Measurements from ENCODE around the gene TRIM65.

Gene TRIM65

DNA sequence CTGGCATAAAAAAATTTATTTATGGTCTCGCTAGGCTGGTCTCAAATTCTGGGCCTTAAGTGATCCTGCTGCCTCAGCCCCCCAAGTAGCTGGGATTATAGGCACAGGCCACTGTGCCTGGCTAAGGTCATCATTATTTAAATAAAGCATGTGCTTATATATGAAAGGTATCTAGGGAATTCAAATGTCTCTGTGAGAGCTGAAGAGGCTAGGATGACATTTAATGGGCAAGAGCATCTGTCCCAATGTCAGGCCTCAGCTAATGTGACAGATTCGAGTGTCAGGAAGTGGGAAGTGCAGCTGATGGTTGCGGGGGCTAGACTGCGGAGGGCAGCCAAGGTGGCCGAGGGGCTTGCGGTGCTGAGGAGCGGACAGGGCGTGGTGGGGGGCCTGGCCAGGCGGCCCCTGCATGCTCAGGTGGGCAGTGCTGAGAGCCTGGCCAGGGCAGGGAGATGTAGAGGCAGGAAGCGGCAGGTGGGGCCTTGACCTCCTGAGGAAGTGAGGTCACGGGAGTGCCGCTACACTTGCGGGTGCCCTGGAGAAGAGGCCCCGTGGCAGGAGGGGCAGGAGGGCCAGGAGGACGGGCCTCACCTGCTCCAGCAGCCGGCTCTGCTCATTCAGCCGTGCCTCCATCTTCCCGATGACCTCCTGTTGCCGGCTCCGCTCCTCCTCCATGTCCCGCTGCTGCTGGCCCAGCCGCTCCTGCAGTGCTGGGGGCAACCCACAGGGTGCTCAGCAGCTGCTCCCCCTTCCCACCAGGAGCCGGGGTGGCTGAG lies 20.6 kb upstream of the TRIM65 start:
- FAIRE-seq: no peak

DNA sequence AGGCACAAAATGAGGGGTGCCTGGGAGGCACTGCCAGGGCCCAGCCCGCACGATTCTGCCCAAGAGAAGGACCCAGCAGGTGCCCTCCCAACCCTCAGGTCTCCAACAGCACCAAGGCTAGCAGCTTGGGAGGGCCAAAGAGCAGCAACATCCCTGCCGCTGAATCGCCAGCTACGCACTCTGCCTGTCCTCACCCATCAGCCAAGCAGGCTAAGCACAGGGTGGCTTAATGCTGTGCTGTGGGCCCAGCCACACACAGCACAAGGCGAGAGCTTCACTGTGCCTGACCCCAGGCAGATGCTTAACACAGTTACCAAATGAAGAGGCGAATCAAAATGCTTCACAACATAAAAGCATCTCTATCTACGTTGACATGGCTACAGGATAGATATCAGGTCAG lies 18.5 kb upstream of the TRIM65 start:
- no peak for FAIRE-seq

DNA sequence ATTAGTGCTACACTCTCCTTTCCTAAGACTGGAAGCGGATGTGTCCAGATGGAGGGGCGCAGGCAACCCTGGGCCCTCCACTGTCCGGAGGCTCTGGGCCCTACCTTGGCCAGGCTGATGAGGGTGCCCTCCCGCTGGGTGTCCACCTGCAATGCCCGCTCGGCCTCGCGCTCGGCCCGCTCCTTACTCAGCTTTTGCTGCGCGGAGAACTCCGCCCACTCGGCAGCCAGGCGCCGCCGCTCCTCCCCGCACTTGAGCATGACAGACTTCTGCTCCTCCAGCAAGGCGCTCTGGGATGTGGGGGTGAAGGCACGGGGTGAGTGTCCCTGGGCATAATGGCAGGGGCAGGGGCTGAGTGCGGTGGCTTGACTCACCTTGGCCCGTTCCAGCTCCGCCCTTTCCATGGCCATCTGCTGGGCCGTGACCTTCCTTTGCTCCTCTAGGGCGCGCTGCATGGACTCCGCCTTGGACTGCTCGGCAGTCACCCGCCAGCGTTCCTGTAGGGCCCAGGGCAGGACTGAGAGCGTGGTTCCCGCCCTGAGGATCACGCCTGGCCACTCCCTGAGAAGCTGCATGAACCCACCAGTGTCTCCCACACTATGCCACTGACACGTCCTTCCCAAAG lies 18.0 kb upstream of the TRIM65 start:
- FAIRE-seq: no peak

DNA sequence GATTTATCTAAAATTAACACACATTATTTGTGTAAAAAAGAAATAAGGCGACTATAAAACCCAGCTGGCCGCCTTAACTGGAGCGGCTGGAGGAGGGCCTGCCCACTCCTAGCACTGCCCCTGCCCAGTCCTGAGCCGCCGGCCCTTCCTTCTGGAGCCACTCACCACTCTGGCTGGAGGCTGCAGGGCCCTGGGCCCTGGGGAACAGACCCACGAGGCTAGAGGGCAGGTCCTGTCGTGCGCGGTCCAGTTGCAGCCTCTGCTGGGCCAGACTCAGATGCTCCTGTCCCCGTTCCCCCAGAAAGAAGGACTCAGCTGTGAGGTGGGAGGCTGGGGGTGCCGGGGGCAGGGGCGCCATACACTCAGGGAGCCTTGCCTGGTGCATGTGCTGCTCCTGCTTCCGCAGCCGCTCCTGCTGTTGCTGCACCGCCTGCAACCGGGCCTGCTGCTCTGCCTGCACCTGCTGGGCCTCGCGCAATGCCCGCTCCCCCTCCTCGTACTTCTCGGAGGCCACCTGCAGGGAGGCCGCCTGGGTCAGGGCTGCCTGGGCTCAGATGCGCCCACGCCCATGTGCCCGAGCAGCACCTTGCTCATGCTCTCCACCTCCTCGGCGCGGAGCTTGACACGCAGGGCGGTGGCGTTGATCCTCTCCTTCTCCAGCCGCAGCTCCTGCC lies 16.9 kb upstream of the TRIM65 start:
- no peak for FAIRE-seq

DNA sequence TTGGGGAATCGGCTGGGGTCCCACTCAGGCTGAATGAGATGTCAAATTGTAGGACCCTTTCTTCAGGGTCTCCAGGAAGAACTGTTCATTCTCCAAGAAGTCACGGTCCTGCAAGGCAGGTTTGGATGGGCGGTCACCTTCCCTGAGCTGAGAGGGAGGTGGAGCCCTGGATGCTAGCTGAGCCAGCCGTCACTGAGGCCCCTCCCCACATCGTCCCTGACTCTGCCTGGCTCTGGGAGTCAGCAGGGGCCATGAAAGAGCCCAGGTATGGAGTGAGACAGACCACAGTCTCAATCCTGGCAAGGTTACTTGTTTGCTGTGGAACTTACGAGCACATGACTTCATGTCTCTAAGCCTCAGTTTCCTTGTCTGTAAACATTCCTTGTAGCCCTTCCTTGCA lies 13.9 kb upstream of the TRIM65 start:
- no peak for FAIRE-seq

DNA sequence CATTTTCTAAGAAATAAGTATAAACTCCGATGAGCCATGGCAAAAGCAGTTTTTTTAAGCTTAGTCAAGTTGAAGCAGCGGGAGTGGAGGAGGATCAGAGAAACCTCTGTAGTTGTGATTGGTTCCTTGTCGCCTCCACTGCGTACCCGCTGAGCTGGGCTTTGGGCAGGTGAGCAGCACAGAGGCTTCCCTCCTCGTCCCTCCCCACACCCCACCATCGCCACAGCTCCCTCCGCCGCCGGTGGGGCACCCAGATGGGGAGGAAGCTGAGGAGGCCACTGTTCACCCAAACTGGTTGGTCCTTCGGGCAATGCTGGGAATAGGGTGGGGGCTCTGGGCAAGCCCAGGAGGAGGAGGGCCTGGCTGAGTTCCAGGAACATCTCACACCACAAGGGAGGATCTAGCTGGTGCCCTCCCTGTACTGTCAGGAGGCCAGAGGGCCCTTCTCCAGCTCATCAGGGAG lies 13.1 kb upstream of the TRIM65 start:
- no peak for FAIRE-seq

DNA sequence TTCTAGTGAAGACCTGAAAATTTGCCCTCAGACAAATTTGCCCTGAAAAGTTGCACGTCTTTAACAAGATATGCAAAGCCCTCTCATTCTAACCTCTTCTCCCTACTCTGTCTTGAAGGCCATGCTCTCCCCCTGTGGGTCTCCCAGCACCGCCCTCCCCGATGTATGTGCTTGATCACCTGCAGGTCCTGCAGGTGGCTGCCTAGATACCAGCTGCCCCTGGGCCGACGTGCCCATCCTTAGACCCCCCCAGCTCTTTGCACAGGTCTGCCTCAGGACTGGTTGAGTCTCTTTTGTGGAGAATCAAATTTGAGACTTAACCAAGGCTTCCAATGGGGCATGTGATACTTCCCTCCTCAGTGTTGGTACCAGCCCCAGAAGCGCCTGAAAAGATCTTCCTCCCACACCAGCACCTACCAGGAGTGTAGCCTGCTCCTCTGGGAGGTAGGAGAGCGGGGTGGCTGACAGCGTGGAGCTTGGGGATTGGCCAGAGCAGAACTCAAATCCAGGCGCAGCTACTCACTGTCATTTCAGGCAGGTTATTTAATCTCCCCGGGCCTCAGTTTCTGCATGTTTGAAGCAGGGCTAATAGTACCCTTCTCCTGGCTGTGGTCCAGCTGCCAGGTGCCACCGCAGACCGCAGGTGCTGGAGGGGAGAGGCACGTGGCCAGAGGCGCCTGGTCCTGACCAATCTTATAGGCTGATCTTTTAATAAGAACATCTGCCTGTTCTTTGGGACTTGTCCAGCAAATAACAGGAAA lies 12.5 kb upstream of the TRIM65 start:
- no peak for FAIRE-seq

DNA sequence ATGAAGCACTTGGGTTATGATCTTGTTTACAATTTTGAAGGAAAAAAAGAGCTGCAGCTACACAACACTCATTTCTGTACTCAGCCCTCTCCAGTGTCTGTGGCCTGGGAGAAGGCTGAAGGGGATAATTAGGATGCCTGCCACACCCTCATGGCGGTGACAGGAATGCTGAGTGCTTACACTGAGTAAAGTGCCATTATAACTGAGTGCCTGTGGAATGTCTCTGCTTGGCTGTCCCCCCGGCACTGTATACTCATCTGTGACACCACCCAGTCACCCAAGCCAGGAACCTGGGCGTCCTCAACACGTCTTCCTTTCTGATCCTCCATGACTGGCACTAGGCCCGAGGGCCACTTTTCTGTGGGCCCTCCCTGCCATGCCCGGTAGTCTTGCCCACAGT lies 11.4 kb upstream of the TRIM65 start:
- FAIRE-seq: no peak

DNA sequence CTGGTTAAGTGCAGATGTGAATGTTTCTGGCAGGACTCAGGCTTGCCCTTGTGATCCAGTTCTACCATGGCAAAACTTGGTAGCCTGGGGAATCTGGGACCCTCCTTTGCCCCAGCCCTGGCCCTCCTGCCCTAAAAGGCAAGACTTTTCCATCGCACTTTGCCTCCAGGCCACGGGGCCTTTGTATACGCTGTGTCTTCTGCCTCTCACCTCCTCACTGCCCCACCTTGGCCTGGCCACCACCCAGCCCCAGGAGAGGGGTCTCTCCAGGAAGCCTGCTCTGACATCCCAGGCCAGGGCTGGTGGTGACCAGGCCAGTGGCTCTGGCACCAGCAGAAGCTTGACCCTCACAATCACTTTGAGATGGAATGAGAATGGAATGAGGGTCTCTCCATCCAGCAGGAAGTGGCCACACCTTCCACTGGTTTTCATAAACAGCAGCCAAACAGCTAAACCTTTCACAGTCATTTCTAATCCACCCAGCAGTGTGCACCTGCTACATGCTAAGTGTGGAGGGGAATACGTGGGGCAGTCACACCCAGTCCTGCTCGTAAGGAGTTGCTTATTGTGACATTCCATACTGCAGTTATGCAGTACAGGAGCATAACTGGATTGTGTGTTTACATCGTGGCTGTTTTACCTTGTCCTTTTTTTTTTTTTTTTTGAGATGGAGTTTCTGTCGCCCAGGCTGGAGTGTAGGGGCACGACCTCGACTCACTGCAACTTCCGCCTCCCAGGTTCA lies 9.6 kb upstream of the TRIM65 start:
- no peak for FAIRE-seq

DNA sequence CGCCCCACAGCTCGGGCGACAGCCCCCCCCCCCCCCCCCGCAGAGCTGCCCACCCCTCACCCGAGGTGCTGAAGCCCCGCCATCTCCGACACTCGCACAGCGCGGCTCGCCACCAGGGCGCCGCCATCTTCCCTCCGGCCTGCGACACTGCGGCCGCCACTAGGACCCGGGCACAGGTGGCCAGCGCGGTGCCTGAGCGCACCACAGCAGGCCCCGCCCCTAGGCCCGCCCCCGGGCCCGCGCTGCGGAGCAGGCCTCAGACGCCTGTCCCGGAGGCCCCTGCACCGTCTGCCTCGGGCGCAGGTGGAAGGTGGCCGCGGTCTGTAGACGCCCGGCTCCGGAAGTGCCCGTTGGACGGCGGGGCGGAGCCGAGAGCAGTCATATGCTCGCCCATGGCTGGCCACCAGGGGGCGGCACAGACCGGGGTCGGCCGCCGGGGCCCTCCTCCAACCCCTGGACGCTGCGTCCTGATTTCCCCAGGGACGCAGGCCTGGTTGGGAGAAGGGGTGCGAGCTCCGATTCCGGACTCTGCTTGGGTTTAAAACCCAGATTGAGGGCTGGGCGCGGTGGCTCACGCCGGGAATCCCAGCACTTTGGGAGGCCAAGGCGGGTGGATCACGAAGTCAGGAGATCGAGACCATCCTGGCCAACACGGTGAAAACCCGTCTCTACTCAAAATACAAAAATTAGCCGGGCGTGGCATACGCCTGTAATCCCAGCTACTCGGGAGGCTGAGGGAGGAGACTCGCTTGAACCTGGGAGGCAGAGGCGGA lies 8.2 kb upstream of the TRIM65 start, which contains the start of gene MRPL38:
MRPL38 (minus strand) TSS at position 136 of the 773 bp plus-strand sequence; CDS start at position 127, 9 bp downstream.
- FAIRE-seq: no peak

DNA sequence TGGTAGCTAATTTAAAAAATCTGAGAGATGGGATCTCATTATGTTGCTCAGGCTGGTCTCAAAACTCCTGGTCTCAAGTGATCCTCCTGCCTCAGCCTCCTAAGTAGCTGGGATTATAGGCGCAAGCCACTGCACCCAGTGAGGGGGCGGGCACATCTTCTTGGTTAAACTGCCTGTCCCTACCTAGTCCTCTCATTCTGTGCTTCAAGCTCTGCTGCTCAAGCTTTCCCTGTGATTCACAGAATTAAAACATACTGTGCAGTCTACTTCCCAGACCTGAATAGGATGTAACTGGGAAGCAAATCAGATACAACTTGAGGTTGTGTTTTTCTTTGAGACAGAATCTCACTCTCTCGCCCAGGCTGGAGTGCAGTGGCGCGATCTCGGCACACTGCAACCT lies 5.7 kb upstream of the TRIM65 start:
- FAIRE-seq: no peak

DNA sequence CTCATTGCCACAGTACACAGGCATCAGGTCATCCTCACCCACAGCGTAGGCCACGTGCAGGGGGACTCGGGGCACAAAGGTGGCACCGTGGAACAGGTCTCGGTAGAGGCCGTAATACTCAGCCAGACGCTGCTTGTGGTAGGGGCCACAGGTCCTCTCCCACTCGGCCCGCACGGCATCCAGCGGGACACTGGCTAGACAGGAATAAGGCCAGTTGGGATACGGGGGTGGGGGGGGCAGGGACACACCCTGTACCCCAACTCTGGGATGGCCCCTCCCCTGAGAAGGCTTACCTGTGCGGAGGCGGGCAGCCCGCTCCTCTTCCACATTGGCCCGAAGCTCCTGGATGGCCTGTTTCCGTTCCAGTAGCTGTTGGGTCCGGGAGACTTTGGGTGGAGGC lies 5.0 kb upstream of the TRIM65 start:
- no peak for FAIRE-seq

DNA sequence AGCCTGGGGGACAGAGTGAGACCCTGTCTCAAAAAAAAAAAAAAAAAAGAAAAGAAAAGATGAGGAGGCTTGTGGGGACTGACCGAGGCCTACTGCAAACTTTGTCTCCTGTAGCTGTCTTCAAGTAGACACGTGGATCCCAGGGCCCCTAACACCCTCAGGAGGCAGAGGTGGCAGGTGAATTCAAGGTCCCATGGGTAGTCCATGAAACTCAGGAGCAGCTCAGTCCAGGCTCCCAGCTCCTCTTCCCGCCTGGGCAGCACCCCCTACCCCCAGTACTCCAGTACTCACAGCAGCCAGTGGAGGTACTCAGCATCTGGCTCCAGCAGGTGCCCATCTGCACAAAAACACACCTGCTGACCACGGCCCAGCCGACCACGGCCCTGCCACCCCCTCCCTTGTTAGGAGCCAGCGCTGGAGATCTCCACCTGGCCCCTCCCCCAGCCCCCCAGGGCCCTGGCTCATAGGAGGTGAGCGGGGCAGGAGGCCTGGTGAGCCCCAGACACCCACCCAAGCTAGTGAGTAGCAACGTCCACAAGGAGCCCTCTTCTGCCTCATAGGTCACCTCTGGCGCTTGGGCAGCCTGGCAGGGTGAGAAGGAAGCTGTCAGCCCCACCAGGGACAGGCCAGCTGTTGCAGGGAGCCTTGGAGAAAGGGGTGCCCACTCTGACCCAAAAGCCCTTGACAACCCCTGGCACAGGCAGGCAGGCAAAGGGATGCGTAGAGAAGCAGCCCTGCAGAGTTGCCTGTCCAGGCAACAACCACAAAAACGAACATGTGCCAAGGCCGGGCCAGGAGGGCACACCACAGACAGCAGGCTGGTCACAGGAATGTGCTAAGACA lies 4.2 kb upstream of the TRIM65 start:
- no peak for FAIRE-seq

DNA sequence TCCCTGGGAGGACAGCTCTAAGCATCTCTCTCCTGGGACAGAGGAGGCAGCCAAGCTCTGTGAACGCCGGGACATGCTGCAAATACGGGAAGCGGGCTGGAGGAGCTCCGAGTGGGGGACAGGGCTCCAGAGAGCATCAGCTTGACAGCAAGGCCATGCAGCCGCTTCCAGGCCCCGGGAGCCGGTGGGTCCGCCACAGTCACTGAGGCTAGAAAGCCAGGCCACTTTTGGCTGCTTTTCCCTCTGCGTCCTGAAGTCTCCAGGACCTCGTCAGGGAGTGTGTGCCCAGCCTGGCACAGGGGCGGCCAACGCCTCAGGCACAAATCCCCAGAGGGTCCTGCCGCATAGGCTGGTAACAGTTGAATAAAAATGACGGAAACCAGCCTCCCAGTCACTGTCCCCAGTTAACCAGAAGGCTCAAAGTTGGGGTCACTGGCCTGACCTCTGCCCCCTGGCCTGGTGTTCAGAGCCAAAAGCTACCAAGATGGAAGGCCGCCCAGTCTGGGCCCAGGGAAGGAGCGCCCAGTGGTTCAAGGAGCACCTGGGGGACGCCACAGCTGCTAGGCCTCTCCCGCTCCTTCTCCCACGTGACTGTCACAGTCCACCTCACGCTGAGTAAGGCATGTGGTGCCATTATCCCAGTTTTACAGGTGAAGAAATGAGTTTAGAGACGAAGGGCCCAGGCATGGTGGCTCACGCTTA lies 3.2 kb upstream of the TRIM65 start:
- FAIRE-seq: no peak

DNA sequence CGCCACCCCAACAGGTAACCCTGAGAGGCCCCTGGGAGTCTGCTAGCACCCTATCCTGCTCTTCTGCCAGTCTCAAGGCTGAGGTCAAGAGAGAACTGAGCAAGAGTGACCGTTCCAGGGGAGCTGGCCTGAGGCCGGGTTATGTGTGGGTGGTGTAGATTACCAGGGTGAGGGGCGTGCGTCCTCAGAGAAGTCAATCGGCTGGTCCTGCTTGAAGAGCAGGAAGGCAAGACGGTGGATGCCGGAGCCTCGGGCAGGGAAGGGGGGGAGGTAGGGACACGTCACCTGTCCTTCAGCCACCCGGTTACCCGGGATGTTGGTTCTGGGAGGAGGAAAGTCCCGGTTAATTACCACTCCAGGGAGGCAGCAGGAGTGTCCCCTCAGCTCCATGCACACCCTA lies 2.6 kb upstream of the TRIM65 start:
- FAIRE-seq: no peak

DNA sequence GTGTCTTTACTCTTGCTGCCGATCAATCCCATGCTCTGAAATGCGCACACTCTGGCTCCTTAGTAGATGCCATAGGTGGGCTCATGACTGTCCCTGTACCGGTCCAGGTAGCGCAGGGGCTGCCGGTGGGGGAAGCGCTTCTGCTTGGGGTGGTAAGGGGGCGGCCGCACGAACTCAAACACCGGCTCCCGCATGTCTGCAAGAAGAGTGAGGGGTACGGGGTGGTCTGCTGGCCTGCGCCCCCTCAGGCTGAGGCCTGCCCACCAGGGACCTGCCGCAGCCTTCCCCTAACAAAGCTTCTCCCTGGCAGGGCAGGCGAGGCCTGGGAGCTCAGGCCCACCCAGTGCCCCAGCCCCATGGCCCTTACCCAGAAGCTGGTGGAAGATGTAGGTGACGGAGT lies 2.0 kb upstream of the TRIM65 start:
- FAIRE-seq: no peak

DNA sequence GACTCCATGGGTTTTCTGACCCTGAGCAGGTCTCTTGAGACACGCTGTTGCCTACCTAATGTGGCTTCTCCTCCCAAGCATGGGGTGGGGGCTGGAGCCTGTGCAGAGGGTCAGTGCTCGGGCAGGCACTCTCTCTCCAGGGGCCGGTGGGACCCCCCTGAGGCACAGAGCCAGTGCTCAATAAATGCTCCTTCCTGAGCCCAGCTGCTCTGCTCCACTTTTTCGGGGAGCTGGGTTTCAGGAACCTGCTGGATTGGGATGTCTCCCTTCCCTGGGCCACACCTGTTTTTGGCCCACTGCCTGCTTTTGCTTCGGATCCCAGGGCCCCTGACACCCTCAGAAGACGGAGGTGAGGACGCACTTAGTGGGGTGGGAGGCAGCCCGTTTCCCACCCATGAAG lies 1.3 kb upstream of the TRIM65 start:
- no peak for FAIRE-seq

DNA sequence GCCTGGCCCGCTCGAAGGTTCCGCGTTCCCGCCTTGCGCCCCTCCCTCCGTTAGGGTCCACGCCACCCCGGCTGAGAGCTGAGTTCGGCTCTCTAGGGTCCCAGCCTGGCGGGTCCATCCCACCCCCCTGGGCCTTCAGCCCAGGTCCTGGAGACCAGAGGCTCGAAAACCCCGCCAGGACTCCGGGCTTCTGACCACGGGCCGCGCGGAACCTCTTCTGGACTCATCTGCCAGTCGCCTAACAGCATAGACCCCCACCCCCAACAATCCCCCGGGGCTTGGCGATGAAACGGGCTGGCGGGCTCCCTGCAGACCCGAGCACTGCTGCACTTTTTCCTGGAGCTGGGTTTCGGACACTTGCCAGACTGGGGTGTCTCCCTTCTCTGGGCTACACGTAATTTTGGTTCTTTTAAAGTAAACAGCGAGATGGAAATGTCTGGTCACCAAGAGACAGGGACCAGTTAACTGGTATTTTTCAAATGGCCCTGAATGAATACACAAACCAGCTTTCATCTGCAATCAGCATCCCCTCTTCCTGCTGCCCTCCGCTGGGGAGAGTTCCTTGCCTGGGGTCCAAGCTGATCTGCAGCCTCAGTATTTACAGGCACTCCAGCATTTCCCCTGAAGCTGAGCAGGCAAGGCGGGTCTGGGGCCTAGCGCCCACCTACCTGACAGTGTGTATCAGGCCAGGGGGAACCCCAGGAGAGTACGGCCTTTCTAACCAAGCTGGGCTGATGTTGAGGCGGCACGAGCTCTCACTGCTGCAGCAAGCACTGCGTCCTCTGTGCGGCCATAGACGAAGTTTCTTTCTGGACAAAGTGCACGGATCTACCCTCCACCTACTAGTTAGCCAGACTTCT lies 639 bp upstream of the TRIM65 start:
- FAIRE-seq: no peak
